GM18517 (cell line): Measurements from ENCODE around the gene WNK1.
"Not testable (repeated sequence)": the region's sequence is repeated elsewhere in the genome, so short reads cannot be mapped to it uniquely, and the experiment has no call there.

Experiments
- ATAC-seq: cut with Tn5 transposase; IDR thresholded peaks from one replicate; pipeline ENCODE4 v1.9.1; 2021; ENCODE audit warnings: mild to moderate bottlenecking, moderate library complexity; ENCODE audit not compliant: unreplicated experiment

WNK1 gene

DNA sequence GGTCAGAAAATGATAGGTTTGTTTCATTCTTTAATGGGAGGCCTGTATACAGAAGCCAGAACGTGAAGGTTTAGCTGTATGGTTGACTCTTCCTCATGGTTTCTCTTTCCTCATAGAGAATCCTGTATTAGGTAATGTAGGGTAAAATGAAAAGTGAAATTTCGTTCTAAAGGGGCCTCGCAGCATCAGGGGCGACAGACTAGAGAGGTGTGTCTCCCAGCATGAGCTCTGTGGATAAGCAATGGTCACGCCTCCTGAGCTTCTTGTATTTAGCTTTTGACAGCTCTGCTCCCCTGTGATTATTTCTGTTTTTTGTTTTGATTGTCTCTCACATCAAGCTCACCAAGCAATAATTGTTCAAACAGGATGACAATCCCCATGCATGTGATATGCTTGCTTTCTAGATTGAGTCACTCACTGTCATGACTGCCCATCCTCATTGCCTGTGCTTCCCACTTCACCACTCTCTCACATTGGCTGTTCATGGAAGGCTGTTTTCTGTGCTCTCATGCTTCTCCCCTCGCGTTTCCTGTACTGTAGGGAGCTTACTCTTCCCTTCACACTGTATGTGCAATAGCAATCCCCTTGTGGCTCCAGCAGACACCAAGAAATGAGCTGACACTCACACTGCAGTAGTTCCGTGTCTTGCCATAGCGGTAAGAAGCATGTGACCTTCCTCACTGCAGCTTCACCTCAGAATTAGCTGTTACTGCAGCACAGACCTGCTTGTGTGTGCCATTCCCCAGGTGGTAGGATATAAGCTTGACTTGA lies 153.1 kb downstream of the WNK1 start:
- no peak for ATAC-seq

DNA sequence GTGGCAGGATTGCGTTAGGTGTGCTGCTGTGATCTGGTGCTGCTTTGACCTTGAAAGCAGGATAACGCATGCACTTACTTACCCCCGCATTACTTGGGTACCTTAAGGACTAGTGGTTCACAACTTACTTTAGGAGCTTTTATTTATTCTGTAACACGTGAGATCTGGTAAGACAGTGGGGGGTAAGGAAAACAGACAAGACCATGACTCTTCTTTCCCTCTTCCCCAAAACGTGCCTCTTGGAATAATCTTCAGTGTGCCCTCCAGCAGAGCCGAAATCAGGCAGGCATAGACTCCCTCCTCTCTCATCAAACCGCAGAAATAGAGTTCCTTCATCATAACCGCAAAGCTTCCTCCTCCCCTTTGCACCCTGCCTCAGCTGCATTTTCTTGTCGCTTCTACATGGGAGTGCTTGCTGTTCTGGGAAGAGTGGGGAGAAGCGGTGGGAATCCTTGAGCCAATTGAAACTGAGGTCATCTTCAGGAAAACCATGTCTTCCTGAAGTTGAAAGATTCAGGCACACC lies 153.7 kb downstream of the WNK1 start:
- ATAC-seq = no peak

DNA sequence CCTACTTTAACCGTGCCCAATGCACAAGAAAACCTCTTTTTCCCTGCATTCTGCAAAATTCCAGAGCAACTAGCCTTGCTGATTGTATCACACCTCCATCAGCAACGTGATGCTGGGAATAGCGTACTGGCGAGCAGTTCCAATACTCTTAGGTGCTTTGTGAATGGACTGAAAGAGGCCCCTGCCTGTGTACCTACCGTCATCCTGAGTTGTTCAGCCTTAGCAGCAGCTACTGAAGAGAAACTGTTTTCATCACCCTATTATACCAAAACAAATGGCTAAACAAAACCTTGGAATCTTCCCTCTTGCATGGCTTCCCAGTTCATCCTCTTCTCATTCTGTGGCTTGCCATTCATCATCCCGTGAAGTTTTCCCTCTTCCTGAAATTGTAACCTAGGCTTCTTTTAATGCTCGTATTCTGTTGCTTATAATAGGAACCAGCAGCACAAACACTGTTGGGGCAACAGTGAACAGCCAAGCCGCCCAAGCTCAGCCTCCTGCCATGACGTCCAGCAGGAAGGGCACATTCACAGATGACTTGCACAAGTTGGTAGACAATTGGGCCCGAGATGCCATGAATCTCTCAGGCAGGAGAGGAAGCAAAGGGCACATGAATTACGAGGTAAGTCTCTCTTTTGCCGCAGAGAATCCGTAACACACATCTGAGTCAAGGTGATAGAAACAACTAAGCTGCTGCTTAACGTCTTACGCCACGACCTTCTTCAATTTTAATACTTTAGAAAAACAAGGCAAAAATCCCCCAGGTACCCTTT lies 155.2 kb downstream of the WNK1 start:
- no peak for ATAC-seq

DNA sequence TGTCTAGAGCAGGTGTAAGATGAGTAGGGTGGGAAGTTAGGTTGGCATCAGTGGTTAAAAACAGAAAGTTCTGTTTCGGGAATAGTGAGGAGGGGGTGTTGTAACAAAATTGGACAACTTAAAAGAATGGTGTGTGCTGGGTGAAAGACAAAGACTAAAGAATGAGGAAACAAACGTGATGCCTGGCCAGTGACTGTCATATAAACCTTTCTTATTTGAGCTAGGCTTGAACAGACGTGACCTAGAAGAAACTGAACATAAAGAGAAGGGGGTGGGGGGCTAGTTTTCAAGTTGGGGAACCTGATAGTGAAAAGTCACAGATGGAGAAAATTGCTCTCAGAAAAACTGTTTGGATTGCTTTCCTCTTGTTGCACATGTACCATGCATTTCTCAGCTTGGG lies 157.5 kb downstream of the WNK1 start:
- no peak for ATAC-seq

DNA sequence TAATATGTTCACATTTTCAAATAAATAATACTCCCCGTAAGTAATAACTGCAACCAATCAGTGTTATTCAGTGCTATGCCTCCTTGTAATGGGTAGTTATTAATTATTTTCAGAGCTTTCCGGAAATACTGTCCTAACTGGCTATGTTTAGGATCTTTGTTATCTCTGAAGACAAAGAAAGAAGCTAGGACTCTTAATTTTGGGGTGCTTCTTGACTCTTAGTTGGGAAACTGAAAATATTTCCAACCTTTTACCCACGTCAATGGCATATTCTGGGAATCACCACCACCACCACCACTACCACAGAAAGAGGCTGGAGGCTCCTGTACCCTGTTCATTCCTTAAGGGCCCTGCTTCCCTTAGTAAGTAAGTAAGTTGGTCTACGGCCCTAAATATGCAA lies 158.0 kb downstream of the WNK1 start:
- ATAC-seq = no peak

DNA sequence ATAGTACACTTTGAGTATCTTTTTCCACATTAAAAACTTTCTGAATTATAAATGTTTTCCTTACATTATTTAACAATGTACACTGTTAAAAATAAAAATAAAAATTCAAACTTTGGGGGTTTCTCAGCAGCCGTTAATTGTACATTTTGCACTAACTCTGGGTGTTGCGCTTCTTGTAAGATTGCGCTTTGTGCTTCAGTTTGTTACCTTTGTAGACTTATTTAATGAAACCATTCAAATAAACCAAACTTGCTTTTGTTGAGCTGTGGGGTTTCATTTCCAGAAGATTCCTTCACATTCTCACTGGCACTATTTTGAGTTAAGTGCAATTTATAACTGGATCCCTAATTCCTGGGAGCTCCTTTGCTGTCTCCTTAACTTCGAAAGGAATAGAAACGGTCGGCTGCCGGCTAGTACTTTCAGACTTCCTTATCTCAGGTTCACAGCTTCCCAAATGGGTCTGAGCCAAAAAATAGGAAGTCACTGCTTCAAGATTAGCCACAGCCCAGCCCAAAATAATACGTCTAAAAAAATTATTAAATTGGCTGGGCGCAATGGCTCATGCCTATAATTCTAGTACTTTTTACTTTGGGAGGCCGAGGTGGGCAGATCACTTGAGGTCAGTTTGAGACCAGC lies 158.9 kb downstream of the WNK1 start:
- no peak for ATAC-seq

DNA sequence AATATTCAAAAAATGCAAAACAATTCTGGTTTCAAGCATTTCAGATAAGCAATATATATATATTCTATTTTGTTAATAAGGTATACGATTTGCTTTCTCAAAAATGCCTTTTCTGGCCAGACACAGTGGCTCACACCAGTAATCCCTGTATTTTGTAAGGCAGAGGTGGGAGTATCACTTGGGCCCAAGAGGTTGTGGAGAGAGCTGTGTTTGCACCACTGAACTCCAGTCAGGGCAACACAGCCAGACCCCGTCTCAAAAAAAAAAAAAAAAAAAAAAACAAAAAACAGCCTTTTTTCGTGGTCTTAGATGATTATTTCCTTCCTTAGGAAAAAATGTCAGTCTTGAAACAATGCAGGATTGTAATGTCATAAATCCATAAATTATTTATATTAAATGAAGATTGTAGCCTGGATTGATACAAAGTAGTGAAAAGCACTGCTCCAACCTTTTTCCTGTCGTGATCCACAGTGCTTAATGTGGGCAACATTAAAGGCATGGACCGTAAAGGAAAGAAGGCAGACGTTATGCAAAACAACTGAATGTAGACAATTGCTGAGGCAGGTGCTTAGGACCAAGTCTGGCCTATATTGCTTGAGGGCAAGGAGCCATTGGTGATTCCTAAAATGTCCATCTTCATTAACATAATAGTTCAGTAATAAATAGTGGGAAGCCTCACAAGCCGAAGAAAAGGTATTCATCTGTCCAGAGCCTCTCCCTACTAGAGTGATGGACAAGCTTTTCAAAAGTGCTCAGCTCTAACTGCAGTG lies 160.3 kb downstream of the WNK1 start:
- ATAC-seq = no peak

DNA sequence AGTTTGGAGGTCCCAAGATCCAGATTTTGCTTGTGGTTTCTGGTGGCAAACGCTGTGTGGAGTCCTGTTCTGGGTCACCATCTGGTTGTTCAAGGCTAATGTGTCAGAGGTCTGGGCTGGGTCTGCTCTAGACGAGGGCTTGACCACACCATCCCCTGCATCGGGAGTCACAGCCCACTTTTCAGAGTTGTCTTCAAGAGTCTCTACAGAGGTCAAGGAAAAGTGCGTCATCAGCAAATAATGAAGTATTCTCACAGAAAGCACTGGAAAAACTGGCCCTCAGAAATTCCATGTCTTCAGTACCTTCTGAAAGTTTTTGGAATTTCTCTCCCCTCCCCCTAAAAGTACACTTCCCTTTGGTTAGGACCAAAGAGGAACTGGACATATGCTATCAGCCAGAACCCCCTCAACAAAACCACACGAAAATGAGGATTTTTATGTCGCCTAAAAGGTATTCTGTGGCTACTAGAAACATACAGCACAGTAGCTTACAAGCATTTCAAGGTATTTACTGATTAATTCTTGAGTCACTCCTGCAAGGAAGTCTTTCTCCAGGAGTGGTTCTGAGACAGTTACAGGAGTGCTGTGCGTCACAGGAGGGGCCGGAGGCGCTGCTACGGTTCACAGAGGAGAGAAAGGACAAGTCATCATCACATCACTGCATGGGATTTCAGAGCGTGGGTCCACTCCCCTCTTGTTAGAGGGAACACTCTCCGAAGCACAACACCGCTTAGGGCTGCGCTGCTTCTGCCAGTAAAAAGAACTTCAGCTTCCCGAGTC lies 161.7 kb downstream of the WNK1 start:
- ATAC-seq = no peak

DNA sequence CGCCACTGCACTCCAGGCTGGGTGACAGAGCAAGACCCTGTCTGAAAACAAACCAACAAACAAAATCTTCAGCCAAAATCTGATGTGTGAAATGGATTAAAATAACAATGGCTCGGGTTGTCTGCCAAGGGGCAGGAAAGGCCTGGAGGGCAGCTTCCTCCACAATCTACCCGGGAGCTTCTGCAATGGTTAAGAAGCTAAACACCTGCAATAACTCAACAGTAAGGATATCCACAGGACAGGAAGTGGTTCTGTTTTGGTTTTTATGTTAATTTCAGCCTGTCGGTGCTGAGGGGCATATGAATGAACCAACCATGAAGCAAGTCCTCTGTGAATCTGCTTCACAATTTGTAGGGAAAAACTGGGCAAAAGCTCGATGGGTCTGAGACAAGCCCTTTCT lies 162.7 kb downstream of the WNK1 start:
- no peak for ATAC-seq

DNA sequence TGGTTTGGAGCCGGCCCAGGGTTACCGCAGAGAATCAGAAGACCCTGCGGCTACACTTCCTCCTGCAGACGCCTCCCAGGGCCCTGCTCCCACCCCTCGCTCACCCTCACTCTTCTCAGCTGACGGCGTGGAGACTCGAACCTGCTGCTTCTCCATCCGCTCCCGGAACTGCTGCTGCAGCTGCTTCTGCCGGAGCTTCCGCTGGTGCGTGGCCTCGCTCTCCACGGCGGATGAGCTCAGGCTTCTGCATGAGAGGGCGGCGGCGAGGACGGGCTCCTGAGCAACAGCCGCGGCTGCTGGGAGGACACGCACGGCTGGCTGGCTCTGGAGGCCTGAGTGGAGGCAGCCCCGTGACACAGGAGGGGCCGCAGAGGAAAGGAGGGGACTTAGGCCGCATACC lies 163.9 kb downstream of the WNK1 start:
- ATAC-seq = no peak

DNA sequence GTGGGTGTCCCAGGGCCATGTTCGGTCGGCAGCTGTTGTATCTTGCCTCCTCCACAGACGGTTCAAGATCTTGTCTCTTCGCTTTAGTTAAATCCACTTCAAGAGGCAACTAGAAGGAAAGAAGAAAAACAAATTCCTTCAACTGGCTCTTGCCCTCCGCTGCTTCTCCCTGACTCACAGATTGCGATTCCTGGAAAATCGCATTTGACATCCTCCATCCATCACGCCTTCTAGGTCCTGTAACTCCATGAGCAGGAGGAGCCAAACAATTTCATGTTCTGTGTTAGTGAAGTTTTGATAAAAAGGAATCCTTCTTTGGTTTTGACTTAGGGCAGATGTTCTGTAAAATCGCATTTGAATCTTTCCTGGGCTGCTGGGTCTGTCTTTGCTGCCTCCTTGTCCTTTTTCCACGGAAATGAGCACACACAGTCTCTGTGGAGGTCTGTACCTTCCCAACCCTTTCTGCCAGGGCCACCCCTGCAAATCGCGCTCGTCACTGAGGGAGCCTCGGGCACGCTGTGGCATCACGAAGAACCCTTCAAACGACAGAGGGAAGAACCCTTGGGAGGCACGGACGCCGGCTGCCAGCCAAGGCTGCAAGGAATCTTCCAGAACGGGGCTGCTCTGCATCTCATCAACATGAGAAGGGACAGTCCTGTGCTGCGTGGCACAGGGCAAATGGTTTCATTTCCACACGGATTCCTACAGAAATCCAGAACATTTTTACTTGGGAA lies 164.5 kb downstream of the WNK1 start:
- ATAC-seq = no peak

DNA sequence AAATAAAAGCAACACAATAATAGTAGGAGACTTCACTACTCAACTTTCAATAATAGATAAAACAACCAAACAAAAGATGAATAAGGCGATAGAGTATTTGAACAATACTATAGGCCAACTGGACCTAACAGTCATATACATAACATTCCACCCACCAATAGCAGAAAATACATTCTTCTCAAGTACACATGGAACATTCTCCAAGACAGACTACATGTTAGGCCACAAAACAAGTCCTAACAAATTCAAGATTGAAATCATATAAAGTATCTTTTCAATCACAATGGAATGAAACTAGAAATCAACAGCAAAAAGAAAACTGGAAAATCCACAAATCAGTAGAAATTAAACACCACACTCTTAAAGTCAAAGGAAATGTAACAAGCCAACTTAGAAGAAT lies 168.3 kb downstream of the WNK1 start:
- no peak for ATAC-seq

DNA sequence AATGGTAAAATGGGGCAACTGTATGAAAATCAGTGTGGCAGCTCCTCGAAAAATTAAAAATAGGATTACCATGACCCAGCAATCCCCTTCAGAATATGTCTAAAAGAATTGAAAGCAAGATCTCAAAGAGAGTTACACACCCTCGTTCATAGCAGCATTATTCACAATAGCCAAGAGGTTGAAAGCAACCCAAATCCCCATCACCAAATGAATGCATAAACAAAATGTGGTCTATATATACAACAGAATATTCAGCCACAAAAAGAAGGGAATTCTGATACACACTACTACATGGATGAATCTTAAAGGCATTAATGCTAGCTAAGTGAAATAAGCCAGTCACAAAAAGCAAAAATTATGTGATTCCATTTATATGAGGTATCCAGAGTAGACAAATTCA lies 169.9 kb downstream of the WNK1 start:
- no peak for ATAC-seq

DNA sequence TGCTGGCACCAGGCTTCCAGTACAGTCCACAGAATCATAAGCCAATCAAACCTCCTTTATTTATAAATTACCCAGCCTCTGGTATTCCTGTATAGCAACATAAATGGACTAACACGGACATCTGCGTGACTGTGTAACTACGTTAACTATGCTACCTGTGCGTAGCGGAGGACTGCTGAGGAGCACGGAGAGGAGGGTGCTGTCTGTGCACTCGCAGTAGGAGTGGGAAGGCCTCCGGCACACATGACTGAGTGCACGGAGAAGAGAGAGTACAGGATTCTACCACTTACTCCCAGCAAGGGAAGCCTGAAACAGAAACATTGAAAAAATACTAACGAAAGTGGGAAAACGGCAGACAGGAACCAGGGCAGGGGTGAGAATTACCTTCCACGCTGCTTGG lies 174.3 kb downstream of the WNK1 start:
- no peak for ATAC-seq

DNA sequence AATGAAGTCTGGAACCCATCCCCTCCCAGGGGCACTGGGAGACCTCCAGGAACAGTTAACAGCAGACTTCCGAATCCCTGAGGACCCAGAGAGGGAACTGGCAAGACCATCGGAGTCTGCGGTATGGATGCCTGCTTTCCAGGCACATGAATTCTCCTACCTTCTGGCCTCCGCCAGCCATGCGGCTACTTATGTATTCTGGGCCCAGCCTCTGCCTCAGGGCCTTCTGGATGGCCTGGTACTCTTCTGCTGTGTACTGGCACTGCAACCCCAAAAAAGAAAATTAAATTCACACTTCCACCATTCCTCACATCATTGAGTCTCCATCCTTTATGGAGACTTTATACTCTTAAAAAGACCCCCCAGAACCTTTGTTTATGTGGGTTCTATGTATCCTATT lies 178.7 kb downstream of the WNK1 start:
- no peak for ATAC-seq

DNA sequence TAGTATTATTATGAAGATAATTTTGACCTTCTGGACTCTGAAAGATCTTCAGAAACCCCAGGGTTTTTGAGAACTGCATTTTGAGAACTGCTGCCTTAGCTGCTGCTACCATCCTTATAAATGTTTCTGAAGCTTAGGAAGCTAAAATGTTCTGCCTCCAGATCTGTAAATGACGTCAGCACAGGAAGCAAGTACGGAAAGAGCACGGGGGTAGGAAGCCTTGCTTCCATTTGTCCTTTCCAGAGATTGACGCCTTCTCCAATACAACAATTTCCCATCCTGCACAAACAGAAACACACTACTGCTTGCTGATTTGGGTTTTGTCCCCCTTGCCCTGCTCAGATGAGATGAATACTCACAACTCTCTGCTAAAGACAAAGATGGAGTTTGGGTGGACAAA lies 179.2 kb downstream of the WNK1 start:
- ATAC-seq = no peak

DNA sequence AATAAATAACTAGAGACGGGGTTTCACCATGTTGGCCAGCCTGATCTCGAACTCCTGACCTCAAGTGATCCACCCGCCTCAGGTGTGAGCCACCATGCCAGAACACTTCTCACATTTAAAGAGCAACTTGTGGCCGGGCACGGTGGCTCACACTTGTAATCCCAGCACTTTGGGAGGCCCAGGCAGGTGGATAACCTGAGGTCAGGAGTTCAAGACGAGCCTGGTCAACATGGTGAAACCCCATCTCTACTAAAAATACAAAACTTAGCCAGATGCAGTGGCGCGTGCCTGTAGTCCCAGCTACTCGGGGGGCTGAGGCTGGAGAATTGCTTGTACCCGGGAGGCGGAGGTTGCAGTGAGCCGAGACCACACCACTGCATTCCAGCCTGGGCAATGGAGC lies 183.5 kb downstream of the WNK1 start:
- ATAC-seq = not testable (repeated sequence)

DNA sequence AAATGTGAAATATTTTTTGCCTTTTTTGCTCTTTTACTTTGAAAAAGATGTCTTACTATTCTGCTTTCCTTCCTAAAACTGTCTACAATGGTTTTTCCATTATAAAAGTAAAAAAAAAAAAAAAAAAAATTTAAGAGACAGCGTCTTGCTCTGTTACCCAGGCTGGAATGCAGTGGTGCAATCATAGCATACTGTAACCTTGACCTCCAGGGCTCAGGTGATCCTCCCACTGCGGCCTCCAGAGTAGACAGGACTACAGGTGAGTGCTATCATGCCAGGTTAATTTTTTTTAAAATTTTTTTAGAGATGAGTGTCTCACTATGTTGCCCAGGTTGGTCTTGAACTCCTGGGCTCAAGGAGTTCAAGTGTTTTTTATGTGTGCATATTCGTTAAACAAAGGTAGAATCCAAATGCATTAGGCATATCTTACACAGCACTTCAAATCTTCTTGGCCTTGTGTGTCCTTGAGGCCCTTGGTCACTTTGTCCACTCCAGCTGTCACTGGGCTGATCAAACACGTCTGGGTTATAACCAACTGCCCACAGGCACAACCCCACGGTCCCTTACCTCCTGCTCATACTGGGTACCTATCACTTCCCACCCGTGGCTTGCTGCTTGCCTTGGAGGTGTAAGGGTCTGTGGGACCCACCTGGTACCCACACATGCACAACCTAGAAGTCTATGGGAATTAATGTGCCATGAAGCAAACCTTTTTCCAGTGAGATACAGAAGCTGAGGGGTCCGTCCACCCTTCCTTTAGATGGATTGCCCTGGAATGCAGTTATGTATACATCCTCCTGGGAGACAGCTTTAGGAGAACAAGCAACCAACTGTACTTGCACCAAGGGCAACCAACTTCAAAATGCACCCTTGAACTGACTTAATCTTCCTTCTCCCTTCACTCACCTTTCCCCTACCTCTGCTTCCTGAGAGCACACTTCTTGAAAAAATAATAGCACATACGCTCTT lies 184.3 kb downstream of the WNK1 start:
- ATAC-seq = no peak
